ENCODE data around the gene HEXIM2.

- TF ChIP-seq ZNF274 (IDR thresholded peaks at IDR 0.05; ENCODE audit: low read depth, low read length) (no peak), YY1 (IDR thresholded peaks at IDR 0.05; ENCODE audit: insufficient read depth, insufficient read length) (no peak)
Measured at GRCh38 chr17:45168991-45169752, 7.5 kb downstream of the HEXIM2 start.

All from NT2/D1 (cell line).